ENCODE results near the gene TREML4.

TREML4 gene

DNA sequence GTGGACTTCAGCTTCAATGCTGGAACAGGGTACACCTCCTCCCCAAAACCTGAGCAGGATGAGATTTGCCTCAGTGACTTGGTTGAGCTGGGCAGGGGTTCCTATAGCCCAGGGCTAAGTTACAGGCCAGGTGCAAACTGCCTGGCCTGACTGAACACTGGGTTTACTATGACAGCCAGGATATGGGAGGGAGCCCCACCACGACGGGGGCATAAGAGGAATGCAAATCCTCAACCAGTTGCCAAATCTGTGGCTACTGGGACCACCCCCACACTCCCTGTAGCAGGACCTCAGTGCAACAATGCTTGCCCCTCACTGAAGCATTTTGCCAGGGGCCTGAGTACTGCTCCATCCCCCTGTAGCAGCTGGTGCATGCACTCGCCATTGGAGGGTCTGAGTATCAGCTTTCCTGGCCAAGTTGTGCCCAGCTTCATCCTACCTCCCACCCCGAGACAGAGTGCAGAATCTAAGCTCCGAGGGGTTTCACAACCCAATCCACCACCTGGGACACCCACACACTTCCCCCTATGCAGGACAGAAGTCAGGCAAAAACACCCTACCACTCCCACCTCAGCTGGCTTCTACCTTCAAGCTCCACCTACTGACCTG lies 27.6 kb downstream of the TREML4 start:
- DNase-seq = no peak

DNA sequence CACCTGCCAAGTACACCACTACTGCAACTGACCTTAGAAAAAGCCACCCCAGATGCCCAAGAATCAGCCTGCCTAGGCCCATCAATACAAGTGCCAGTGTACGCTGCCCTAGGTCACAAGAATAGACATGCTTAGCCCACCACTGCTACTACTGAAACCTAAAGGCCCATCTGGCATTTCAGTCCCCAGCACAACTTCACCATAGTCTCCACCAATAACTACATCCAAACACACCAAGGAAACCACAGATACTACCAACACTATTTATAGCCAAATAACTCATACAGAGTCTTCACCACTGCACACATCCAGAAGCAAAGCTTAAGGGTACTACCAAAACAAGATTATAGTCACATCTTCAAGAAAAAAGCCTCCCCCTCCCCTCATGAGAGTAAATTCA lies 28.2 kb downstream of the TREML4 start:
- DNase-seq = no peak

GRCh38 chr6:41257369-41258195 lies 29.4 kb downstream of the TREML4 start:
- DNase-seq = peak; percentile 77

DNA sequence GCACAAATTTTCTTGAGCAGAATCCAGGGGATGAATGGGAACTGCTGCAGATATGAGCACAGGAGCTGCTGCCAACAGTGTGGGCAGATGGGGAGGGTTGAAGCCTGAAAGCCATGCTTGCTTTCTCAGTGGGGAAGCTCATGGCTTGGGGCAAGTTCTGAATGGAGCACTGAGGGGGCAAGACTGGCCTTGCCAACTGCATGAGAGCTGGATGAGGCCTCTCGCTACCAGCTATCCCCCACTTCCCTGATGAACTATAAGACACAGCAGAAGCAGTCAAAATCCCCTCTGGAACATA lies 30.0 kb downstream of the TREML4 start:
- no peak for DNase-seq

- DNase-seq = no peak
These were observed 34.3 kb downstream of the TREML4 start for GRCh38 chr6:41262401-41262800.

DNA sequence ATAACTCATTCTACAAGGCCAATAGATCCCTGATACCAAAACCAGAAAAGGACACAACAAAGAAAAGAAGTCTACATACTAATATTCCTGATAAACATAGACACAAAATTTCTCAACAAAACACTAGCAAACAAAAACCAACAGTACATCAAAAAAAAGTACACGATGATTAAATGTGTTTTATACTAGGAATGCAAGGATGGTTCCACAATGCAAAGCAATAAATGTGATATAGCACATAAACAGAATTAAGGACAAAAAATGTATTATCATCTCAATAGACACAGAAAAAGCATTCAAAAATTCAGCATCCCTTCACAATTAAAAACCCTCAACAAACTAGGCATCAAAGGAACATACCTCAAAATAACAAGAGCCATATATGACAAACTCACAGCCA lies 35.1 kb downstream of the TREML4 start:
- no peak for DNase-seq

DNA sequence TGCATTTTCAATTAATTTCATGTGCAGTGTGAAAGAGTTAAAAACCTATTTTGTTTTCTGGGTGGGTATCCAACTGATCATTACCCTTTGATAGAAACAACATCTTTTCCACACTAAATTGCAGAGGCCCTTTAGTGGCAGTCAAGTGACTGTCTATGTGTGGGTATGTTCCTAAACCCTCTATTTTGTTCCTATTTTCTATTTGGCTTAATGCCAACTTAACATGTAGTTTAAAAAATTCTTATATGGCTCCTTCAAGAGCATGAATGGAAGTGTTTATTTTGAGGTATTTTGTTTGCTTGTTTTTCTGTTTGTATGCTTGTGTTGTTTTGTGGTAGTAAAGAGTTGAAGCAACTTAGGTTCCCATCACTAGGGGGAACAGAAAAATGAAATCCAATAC lies 38.4 kb downstream of the TREML4 start:
- no peak for DNase-seq

DNA sequence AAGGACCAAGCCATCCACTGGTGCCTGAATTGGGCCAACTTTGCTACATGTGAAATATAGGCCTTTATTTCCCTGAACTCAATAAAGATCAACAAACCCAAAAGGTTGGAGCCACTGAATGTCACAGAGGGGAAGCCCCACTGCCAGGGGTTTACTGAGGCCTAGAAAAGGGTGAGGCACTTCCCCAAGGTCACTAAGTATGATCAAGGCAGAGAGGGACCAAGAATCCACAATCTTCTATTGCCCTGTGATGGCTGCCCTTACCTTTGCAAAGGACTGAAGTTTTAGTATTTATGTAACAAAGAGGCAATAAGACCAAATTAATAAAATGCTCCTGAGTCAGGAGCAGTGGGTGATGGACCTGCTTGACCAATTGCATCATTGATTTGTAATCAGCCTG lies 40.3 kb downstream of the TREML4 start:
- no peak for DNase-seq

- DNase-seq = no peak
These were observed 41.0 kb downstream of the TREML4 start for GRCh38 chr6:41269166-41269565.

GRCh38 chr6:41269716-41270115 lies 41.6 kb downstream of the TREML4 start:
- DNase-seq = no peak

DNA sequence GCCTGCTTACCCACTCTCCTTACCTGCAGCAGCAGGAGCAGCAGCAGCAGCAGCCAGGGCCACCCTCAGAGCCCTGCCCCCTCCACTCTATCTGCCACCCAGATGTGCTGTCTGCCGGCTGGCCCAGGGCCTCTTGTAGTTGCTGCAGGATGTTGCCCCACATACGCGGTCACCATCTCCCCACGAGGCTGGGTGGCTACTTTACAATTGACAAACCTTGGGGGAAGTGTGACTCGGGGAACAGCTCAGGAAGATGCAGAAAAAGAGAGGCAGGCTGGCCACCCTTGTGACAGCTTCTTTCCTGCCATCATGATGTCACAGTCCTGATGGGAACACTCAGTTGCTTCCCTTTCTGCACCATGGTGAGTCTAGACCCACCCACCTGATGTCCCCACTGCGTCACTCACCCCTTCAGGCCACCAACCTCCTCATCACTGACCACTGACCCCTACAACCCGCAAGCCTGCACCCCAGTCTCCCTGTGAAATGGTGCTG lies 43.8 kb downstream of the TREML4 start:
- no peak for DNase-seq

GRCh38 chr6:41272591-41273240 lies 44.6 kb downstream of the TREML4 start:
- no peak for DNase-seq

DNA sequence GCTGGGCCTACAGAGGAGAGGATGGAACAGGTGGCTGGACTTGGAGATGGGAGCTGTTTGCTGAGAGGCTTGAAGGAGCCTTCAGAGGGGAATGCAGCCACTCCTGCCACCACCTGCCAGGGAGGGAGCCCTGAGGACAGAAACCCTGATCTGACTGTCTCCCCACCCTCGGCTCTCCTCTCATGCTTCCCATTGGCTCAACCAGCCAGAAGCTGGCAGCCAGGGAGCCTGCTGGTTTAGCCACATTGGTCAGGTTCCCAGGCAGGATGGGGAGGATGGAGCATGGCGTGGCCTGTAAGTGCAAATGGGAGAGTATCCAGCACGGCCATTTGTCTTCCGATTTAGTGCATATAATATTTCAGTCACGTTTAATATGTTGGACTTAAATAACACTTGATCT lies 45.6 kb downstream of the TREML4 start:
- no peak for DNase-seq

GRCh38 chr6:41274256-41274655 lies 46.1 kb downstream of the TREML4 start:
- DNase-seq = no peak

DNA sequence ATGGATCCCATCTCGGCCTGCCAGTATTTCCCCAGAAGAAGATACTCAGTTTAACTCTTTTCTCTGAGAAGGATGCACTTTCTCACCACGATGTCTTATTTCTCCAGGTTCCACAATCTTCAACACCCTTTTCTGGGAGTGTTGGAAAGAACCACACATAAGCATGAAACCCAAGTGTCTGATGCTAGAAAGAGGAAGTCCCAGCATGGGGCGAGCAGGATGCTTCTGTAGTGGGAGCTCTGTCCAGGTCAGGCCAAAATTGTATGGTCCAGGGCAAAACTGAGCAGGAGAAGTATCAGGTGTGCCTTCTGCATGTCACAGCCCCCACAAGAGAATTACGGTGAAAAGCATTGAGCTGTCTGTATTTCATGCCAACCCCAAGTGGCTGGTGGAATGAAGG lies 47.3 kb downstream of the TREML4 start:
- DNase-seq = no peak

GRCh38 chr6:41277605-41278004 lies 49.5 kb downstream of the TREML4 start:
- DNase-seq = no peak

GRCh38 chr6:41278699-41279405 lies 50.7 kb downstream of the TREML4 start:
- DNase-seq = peak; percentile 93

GRCh38 chr6:41280381-41281057 lies 52.4 kb downstream of the TREML4 start:
- no peak for DNase-seq

DNA sequence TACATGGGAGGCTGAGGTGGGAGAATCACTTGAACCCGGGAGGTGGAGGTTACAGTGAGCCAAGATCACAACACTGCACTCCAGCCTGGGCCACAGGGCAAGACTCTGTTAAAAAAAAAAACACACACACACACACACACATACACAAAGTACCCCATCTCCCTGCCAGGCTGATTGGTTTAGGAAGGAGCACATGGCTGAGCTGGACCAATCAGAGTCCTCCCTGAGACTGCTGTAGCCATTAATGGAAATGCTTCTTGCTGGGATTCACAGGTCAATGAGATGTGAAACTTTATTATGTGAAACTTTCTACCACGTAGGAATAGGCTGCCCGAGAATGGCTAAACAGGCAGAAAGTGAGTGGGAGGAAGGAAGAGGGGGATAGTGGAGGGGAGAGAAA lies 55.5 kb downstream of the TREML4 start:
- DNase-seq = peak; percentile 16

DNA sequence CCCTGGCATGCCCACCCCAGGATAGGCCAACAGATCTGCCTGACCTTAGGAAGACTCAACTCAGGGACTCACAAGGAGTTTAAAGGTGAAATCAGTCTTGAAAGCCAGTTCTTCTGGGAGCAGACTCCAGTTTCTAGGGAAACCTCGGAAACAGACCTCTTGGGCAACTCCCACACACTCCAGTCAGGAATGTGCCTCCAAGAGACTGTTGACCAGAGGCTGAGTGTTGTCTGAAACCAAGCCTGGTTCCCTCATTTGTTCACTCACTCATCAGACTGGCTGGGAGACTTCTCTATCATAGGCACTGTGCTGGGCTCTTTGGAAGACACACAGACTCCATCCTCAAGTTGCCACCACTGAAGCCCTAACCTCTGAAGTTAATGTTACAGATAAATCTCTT lies 56.6 kb downstream of the TREML4 start:
- peak; percentile 77 for DNase-seq

- peak; percentile 79 for DNase-seq
These were observed 58.6 kb downstream of the TREML4 start, which contains the start of gene TREM1 for GRCh38 chr6:41286544-41287346. Gene TREM1 (minus strand): TSS chr6:41286682. CDS start chr6:41286655, 27 bp downstream.
